HG03045 (cell line): ENCODE results near the gene SMIM10.
"Not testable (repeated sequence)": the region's sequence is repeated elsewhere in the genome, so short reads cannot be mapped to it uniquely, and the experiment has no call there.

ENCODE experiments used
- ATAC-seq: cut with Tn5 transposase; IDR thresholded peaks from one replicate; pipeline ENCODE4 v1.9.1; 2021; ENCODE audit warnings: mild to moderate bottlenecking, moderate library complexity; ENCODE audit not compliant: unreplicated experiment

Gene SMIM10

DNA sequence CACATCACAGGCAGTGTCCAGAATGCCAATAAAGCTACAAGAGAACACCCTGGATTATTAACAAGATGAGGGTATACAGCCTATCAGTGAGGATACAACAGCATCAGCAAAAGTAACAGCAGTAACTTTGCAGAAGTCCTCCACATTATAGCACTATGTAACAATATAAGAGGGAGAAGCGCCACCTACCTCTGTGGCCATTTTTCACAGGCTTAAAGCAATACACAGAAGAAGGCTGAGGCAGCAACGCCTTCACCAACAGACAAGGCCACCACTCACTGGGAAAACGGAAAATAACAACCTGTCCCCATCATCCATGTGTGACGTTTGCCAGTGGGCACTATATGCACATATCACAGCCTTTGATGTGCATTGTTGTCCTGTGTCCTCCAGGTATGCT, 19.0 kb downstream of the SMIM10 start:
- no peak for ATAC-seq

DNA sequence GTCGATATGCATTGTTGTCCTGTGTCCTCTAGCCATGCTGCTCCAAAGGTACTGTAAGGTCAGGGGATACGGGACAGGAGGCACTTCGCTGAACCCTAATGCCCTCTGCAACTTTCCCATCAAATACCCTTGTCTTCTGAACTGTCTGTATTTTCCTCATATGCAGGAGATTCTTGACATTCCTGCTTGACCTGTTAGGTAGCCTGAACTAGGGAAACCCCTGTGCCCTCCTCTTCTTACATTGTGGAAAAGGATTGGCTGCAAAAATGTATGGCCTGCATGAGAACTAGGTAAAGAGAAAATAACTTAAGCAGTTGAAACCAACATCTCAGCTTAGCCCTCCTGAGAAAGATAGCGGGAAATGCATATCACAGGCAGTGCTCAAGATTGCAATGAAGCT, 20.1 kb downstream of the SMIM10 start:
- ATAC-seq: no peak

DNA sequence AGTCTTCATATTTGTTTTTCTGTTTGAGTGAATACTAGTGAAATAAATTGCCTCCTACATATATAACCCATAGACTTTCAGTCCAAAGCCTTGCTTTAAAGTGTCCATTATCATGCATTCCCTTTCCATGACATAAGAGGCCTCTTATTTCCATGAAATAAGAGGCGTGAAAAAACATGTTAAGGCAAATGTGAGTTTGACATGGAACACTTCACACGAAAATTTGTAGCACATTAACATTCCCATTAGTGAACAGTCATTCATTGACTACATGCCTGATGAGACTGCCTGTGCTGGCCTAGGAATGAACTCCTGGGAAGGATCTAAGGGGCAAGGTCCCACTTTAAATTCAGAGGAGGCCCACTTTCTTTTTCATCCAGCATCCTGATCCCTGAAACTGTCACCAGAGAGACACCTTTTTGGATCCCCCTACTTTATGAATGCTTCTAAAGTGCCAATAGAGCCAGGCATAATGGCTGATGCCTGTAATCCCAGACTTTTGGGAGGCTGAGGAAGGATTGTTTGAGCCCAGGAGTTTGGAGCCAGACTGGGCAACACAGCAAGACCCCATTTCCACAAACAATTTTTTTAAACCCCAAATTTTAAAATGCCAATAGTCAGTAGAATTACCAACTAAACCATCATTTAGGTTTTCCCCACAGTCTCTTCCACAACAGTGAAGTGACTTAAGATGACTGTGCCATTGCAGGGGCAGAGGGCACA, 24.9 kb downstream of the SMIM10 start:
- ATAC-seq: no peak

DNA sequence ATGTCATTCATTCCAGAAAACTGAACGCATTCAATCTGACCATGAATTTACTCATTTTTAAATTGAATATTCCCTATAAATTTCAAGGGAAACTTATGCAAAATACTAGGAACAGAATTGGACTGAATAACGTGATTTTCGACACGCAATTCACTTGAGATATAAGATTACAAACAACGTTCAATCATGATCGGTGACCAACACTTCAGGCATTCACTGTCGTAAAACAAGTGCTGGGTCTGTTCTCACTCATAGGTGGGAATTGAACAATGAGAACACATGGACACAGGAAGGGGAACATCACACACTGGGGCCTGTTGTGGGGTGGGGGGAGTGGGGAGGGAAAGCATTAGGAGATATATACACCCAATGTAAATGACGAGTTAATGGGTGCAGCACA, 29.1 kb downstream of the SMIM10 start:
- not testable (repeated sequence) for ATAC-seq

DNA sequence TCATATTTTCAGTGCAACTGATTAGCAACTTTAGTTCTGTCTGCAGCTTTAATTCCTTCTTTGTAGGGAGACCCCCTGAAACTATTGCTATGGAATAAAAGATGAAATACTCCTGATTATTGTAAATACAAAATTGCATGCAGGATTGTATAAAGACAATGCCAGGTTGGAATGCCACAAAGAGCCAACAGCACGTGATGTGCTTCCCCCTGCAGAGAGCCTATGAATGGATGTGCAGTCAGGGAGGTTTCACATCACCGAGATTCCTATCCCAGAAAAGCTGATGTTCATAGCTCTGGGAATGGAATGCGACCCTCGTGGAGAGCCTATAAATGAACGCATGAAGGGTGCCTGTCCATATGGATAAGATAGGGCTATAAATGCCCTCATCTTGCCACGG, 33.0 kb downstream of the SMIM10 start:
- not testable (repeated sequence) for ATAC-seq

DNA sequence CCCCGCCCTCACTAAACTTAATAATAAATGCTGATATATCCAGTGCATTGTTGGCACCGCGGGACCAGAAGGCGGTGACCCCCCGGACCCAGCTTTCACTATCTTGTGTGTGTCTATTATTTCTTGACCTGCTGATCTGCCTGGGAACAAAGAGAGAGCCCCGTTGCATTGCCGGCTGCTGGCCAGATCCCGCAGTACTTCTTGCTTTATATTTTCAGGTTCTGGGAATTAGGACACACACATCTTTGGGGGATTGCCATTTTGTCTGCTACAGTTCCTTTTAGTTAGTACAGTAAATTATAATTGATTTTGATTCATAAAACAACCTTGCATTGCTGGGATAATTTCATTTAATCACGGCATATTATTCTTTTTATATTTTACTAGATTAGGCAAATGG, 33.7 kb downstream of the SMIM10 start:
- no peak for ATAC-seq

DNA sequence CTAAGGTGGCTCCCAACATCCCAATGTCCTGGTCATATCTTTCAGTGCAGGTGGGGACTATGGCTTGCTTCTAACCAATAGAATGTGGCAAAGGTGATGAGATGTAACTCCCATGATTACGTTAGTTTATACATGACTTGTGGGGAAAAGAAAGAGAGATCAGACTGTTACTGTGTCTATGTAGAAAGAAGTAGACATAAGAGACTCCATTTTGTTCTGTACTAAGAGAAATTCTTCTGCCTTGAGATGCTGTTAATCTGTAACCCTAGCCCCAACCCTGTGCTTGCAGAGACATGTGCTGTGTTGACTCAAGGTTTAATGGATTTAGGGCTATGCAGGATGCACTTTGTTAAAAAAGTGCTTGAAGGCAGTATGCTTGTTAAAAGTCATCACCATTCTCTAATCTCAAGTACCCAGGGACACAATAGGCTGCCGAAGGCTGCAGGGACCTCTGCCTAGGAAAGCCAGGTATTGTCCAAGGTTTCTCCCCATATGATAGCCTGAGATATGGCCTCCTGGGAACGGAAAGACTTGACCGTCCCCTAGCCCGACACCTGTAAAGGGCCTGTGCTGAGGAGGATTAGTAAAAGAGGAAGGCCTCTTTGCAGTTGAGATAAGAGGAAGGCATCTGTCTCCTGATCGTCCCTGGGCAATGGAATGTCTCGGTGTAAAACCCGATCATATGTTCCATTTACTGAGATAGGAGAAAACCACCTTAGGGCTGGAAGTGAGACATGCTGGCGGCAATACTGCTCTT, 39.6 kb downstream of the SMIM10 start:
- not testable (repeated sequence) for ATAC-seq

DNA sequence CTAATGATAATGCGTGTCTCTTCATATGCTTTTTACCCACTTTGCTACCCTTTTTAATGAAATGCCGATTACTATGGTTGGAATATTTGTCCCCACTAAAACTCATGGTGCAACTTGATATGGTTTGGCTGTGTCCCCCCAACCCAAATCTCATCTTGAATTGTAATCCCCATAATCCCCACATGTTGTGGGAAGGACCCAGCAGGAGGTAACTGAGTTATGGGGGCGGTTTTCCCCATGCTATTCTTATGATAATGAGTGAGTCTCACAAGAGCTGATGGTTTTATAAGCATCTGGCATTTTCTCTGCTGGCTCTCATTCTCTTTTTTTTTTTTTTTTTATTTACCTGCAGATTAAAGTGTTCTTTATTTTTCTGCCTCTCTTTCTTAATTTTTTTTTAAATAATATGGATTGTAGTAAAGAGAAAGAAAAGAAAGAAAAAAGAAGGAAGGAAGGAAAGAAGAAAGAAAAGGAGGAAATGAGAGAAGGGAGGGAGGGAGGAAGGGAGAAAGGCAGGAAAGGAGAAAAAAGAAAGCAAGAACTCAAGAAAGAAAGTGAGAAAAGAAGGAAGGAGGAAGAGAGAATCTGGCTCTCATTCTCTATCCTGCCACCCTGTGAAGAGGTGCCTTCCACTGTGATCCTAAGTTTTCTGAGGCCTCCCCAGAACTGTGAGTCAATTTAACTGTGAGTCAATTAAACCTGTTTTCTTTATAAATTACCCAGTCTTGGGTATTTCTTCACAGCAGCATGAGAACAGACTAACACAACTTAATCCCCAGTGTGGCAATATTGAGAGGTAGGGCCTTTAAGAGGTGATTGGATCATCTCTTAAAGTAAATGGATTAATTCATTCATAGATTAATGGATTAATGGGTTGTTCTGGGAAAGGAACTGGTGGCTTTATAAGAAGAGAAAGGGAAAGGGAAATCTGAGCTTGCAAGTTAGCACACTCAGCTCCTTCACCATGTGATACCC, 50.6 kb downstream of the SMIM10 start:
- ATAC-seq: not testable (repeated sequence)
